ENCODE data around the gene ST6GALNAC4. TPM values are rescaled to one million over a fixed set of nuclear protein-coding genes. Genes with fewer than 3 reads are reported as not detected.

Gene ST6GALNAC4
- total RNA-seq, 1 experiment from 2014 or later: 15.4 TPM

GRCh38 chr9:127858041-127858512 is 58.8 kb downstream of the ST6GALNAC4 start:
- no peak overlapping the region for H3K56ac ChIP-seq (ENCODE audit: insufficient read length, low read depth, low read length)
- no peak overlapping the region for H2BK120ac ChIP-seq (ENCODE audit: low read depth, low read length, poor library complexity, severe bottlenecking)
- H2AK5ac ChIP-seq (ENCODE audit: insufficient read length, low read length): no peak overlapping the region
- H3K14ac ChIP-seq (ENCODE audit: insufficient read depth, low read length): no peak overlapping the region; the same call in 1 of the 2 replicates
- no CpG with 5 or more reads among the region's 12 CpGs for WGBS (ENCODE audit: extremely low coverage, insufficient read length, low lambda C conversion rate)
- Mint-ChIP-seq H3K27ac (peak overlapping the region in 1 of 3 experiments; percentile 95; a peak in 2 of 7 replicates), H3K4me3 (no peak overlapping the region), H3K27me3 (ENCODE audit: low read depth) (no peaks in the 10 kb centered on the region; the same call in none of the 2 replicates), H3K36me3 (ENCODE audit: insufficient read depth in 1 of 3, low read depth in 3 of 3) (no peaks in the 10 kb centered on the region), H3K4me1 (peaks cover 6 to 14% of the 10 kb centered on the region in 2 experiments), H3K9me3 (no peaks in the 10 kb centered on the region)
- H3K23me2 ChIP-seq (ENCODE audit: insufficient read length, low read depth, low read length, poor library complexity, severe bottlenecking): peaks cover 3% of the 10 kb centered on the region
- no peak overlapping the region for H4K5ac ChIP-seq (ENCODE audit: insufficient read length, low read depth, low read length)
- H3K4me2 ChIP-seq (ENCODE audit: insufficient read depth, insufficient read length, low read length): no peak overlapping the region
- H2BK5ac ChIP-seq (ENCODE audit: insufficient read length, low read length): no peak overlapping the region
- H2BK20ac ChIP-seq (ENCODE audit: low read depth, low read length, poor library complexity, severe bottlenecking): no peak overlapping the region
- H2AFZ ChIP-seq (ENCODE audit: low read length): no peak overlapping the region
- H3K9me3 ChIP-seq (ENCODE audit: control insufficient read depth, low read depth, low read length): no peaks in the 10 kb centered on the region
- no peak overlapping the region for H4K91ac ChIP-seq (ENCODE audit: insufficient read length, low read depth, low read length)
- H3K27me3 ChIP-seq (ENCODE audit: insufficient read depth, low read length): no peaks in the 10 kb centered on the region
- H3K9ac ChIP-seq (ENCODE audit: extremely low read depth, insufficient read length, low read length): no peak overlapping the region
- no peak overlapping the region for H3K27ac ChIP-seq (ENCODE audit: insufficient read length, low read depth, low read length)
- DNase-seq: no peak
- H4K8ac ChIP-seq (replicated peaks; ENCODE audit: insufficient read length, low read depth, low read length): no peak overlapping the region
- no peak overlapping the region for H2BK15ac ChIP-seq (ENCODE audit: low read depth, low read length)
- no peak overlapping the region for H3T11ph ChIP-seq (ENCODE audit: low read length)
- no peaks in the 10 kb centered on the region for H4K20me1 ChIP-seq (ENCODE audit: control insufficient read depth, insufficient read depth, insufficient read length)
- H3K4me1 ChIP-seq (ENCODE audit: insufficient read depth, low read length): no peaks in the 10 kb centered on the region
- no peak overlapping the region for H2BK12ac ChIP-seq (ENCODE audit: insufficient read length, low read depth, low read length)
- H3K79me1 ChIP-seq (ENCODE audit: insufficient read depth, low read depth, low read length, poor library complexity, severe bottlenecking): no peaks in the 10 kb centered on the region
- TF ChIP-seq CTCF (conservative IDR thresholded peaks at IDR 0.05): no peak
- no peak overlapping the region for H3K18ac ChIP-seq (ENCODE audit: insufficient read length, low read depth, low read length)
- no peak overlapping the region for H3K23ac ChIP-seq (ENCODE audit: insufficient read length, low read depth, low read length)
- H3K79me2 ChIP-seq (ENCODE audit: insufficient read depth, low read length): no peaks in the 10 kb centered on the region
- H3K4ac ChIP-seq (ENCODE audit: low read depth, low read length): no peak overlapping the region

Small RNA genes within 50 kb of the gene (microRNA-seq; reads per million reads assigned to microRNA genes)
- gene MIR4672 (ENCODE audit: borderline microRNAs expressed): not detected

Other genes with a start within 250 kb of the ST6GALNAC4 start
- gene CFAP157, start 210.1 kb downstream of the ST6GALNAC4 start, total RNA-seq (2021): 0.15 and 0.22 TPM in 2 replicates
- gene PTRH1, start 201.4 kb downstream of the ST6GALNAC4 start, total RNA-seq (2021): 10.6 and 10.9 TPM in 2 replicates
- gene TTC16, start 201.0 kb downstream of the ST6GALNAC4 start, total RNA-seq (2021): not detected in 2 replicates
- gene TOR2A, start 181.7 kb downstream of the ST6GALNAC4 start, total RNA-seq (2021): 13.2 and 16.3 TPM in 2 replicates
- 1.3 and 1.7 TPM in 2 replicates for gene SH2D3C, start 138.4 kb downstream of the ST6GALNAC4 start, total RNA-seq (2021)
- gene CDK9, start 131.0 kb downstream of the ST6GALNAC4 start, total RNA-seq (2021): 85.7 and 87.8 TPM in 2 replicates
- gene FPGS, start 114.2 kb downstream of the ST6GALNAC4 start, total RNA-seq (2021): 68.4 TPM in 2 replicates
- 1.8 and 2.1 TPM in 2 replicates for gene ENG, start 62.4 kb downstream of the ST6GALNAC4 start, total RNA-seq (2021)
- gene AK1, start 39.4 kb downstream of the ST6GALNAC4 start, total RNA-seq (2021): 31.6 and 41.9 TPM in 2 replicates
- gene ST6GALNAC6, start 17.4 kb downstream of the ST6GALNAC4 start, total RNA-seq (2021): 29.8 and 30.2 TPM in 2 replicates
- gene PIP5KL1, start 13.7 kb upstream of the ST6GALNAC4 start, total RNA-seq (2021): 9.0 and 11.6 TPM in 2 replicates
- gene DPM2, start 20.8 kb upstream of the ST6GALNAC4 start, total RNA-seq (2021): 44.7 and 46.1 TPM in 2 replicates
- 52.3 and 59.5 TPM in 2 replicates for gene EEIG1, start 63.9 kb upstream of the ST6GALNAC4 start, total RNA-seq (2021)
- gene NAIF1, start 150.3 kb upstream of the ST6GALNAC4 start, total RNA-seq (2021): 6.3 TPM in 2 replicates
- 16.0 and 16.9 TPM in 2 replicates for gene SLC25A25, start 151.2 kb upstream of the ST6GALNAC4 start, total RNA-seq (2021)
- gene PTGES2, start 210.7 kb upstream of the ST6GALNAC4 start, total RNA-seq (2021): 60.4 and 63.9 TPM in 2 replicates
- not detected in 2 replicates for gene LCN2, start 232.4 kb upstream of the ST6GALNAC4 start, total RNA-seq (2021)
- gene BBLN, start 243.2 kb upstream of the ST6GALNAC4 start, total RNA-seq (2021): 72.5 and 74.9 TPM in 2 replicates

Data from H9 (cell line).